NCI-H2107 (cell line): ENCODE results near the gene SLC25A36.
"Not testable (repeated sequence)": the region's sequence is repeated elsewhere in the genome, so short reads cannot be mapped to it uniquely, and the experiment has no call there.

ENCODE experiments used
- DNase-seq: peaks from one replicate; lab custom pipeline; 2025; lab: John Stamatoyannopoulos, UW

SLC25A36 gene

DNA sequence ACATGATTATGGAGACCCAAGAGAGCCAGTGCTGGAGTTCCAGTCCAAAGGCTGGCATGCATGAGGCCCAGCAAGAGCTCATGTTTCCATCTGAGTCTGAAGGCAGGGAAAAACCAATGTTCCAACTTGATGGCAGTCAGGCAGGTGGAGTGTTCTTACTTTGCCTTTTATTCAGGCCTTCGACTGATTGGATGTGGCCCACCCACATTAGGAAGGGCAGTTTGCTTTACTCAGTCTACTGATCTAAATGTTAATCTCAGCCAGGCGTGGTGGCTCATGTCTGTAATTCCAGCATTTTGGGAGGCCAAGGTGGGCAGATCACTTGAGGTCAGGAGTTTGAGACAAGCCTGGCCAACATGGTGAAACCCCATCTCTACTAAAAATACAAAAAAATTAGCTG is 53.2 kb downstream of the SLC25A36 start:
- not testable (repeated sequence) for DNase-seq

GRCh38 chr3:140995881-140996280 is 54.2 kb downstream of the SLC25A36 start:
- no peak for DNase-seq

GRCh38 chr3:141000027-141000663 is 58.5 kb downstream of the SLC25A36 start:
- DNase-seq: peak; percentile 29

GRCh38 chr3:141000686-141001085 is 59.0 kb downstream of the SLC25A36 start:
- no peak for DNase-seq

DNA sequence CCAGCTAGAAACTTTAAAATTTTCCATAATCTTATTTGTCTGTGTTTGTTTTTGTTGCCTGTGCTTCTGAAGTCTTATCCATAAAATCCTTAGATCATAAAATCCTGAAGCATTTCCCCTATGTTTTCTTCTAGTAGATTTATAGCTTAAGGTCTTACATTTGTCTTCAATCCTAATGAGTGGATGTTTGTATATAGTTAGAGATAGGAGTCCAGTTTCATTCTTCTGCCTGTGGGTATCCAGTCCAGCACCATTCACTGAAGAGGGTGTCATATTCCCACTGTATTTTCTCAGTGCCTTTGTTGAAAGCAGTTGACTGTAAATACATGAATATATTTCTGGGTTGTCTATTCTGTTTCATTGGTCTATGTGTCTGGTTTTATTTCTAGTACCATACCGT is 64.7 kb downstream of the SLC25A36 start:
- DNase-seq: no peak

- no peak for DNase-seq
These were observed 67.9 kb downstream of the SLC25A36 start for GRCh38 chr3:141009496-141009895.

DNA sequence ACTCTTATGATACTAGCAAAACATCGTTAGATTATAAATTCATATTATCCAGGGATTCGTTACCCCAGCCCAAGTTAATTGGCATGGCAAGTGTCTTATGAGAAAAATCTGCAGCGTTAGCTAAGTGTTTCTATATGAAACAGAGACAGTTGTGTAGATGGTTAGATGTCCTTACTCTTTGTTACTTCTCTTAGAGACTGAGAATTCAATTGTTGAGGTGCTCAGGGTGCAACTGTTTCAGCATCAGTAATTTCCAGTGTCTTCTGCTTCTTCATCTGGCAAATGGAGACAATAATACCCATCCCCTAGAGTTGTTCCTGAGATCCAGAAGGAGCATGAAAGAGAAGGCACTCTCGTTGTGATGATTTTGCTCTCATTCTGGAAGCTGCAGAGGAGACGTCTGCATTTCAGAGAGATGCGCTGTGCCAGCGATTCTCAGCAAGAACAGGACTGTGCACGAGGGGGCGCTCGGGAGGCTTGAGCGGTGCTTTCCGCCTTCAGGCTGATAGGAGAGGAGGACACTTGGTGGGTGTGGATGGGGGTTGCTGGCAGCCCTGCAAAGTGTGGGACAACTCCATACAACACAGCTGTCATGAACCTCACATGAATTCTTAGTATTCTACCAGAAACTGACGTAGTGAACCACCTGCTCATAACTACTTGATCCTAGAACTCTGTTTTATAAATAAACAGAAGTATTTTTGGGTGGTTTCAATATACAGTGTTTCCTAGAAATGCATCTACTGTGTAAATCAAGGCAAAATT is 69.8 kb downstream of the SLC25A36 start:
- DNase-seq: peak; percentile 55

- DNase-seq: no peak
These were observed 70.3 kb downstream of the SLC25A36 start for GRCh38 chr3:141011997-141012262.

GRCh38 chr3:141012571-141012970 is 70.9 kb downstream of the SLC25A36 start:
- DNase-seq: no peak

GRCh38 chr3:141015481-141015880 is 73.8 kb downstream of the SLC25A36 start:
- no peak for DNase-seq

GRCh38 chr3:141017366-141018322 is 76.0 kb downstream of the SLC25A36 start:
- DNase-seq: not testable (repeated sequence)

DNA sequence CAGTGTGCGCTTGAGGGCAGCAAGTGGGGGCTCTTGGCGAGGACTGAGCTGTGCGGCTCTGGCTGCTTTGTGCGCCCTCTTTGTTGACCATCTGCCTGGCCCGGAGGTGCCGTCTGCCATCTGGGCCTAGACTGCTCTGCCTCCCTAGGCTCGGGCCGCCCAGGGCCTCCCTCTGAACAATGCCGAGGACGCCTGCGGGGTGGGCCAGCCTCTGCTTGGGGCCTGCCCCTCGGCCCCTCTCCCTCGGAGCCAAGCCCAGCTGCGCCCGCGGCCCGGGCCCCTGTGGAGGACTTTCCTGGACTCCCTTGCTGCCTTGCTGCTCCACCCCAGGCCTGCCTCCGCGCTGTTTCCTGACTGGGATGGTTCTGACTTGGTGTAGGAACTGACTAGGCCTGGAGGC is 77.6 kb downstream of the SLC25A36 start:
- DNase-seq: no peak

GRCh38 chr3:141020143-141020830 is 78.7 kb downstream of the SLC25A36 start:
- DNase-seq: no peak

GRCh38 chr3:141021261-141021660 is 79.6 kb downstream of the SLC25A36 start:
- DNase-seq: no peak
